Parathyroid adenoma (tissue), 2 donors: Measurements from ENCODE around the gene AP1B1.
A peak's percentile ranks its signal among the peaks of the same experiment; 100 is the strongest.

Experiments used
- H2AFZ ChIP-seq: fragments of 300-600 bp; sonication (generic); one replicate; pipeline ENCODE4 v1.7.0; 2017; ENCODE audit warnings: antibody characterized with exemption, mild to moderate bottlenecking
- H3K27ac ChIP-seq: fragments of 300-600 bp; sonication (generic); one replicate; pipeline ENCODE4 v1.7.0; 2017
- H3K27me3 ChIP-seq: fragments of 300-600 bp; sonication (generic); one replicate; pipeline ENCODE4 v1.7.0; 2017; ENCODE audit warnings: low read length; ENCODE audit not compliant: control insufficient read depth, insufficient read depth
- H3K36me3 ChIP-seq: fragments of 300-600 bp; sonication (generic); one replicate; pipeline ENCODE4 v1.7.0; 2017; ENCODE audit warnings: low read length; ENCODE audit not compliant: control insufficient read depth, insufficient read depth
- H3K4me1 ChIP-seq: fragments of 300-600 bp; sonication (generic); one replicate; pipeline ENCODE4 v1.7.0; 2017; ENCODE audit warnings: control low read depth
- H3K4me2 ChIP-seq: fragments of 300-600 bp; sonication (generic); one replicate; pipeline ENCODE4 v1.7.0; 2017; ENCODE audit warnings: low read length
- H3K4me3 ChIP-seq: fragments of 300-600 bp; sonication (generic); one replicate; pipeline ENCODE4 v1.7.0; 2017; ENCODE audit warnings: low read depth, low read length
- H3K79me2 ChIP-seq: fragments of 300-600 bp; sonication (generic); one replicate; pipeline ENCODE4 v1.7.0; 2017; ENCODE audit warnings: control low read depth
- H3K9ac ChIP-seq: fragments of 300-600 bp; sonication (generic); one replicate; pipeline ENCODE4 v1.7.0; 2017; ENCODE audit warnings: mild to moderate bottlenecking
- H3K9me3 ChIP-seq: fragments of 300-600 bp; sonication (generic); one replicate; pipeline ENCODE4 v1.7.0; 2017; ENCODE audit warnings: low read length; ENCODE audit not compliant: control insufficient read depth
- TF ChIP-seq, protein P1 (sequence below): fragments of 300-600 bp; sonication (generic); IDR thresholded peaks from one replicate; pipeline ENCODE4 v1.7.0; 2017; ENCODE audit warnings: antibody characterized with exemption, mild to moderate bottlenecking
- donor health status: primary hyperparathyroidism.

AP1B1 gene

GRCh38 chr22:29306835-29307595 lies 81.4 kb downstream of the AP1B1 start:
- Histone ChIP-seq H3K79me2 (no peaks in the 10 kb centered on the region), H3K9me3 (no peaks in the 10 kb centered on the region), H3K4me3 (peak overlapping the region; percentile 75), H3K27me3 (no peaks in the 10 kb centered on the region), H2AFZ (peak overlapping the region; percentile 80), H3K9ac (no peak overlapping the region), H3K4me1 (no peaks in the 10 kb centered on the region), H3K27ac (peak overlapping the region; percentile 45), H3K4me2 (peak overlapping the region; percentile 75), H3K36me3 (no peaks in the 10 kb centered on the region)
- TF ChIP-seq, protein P1, sequence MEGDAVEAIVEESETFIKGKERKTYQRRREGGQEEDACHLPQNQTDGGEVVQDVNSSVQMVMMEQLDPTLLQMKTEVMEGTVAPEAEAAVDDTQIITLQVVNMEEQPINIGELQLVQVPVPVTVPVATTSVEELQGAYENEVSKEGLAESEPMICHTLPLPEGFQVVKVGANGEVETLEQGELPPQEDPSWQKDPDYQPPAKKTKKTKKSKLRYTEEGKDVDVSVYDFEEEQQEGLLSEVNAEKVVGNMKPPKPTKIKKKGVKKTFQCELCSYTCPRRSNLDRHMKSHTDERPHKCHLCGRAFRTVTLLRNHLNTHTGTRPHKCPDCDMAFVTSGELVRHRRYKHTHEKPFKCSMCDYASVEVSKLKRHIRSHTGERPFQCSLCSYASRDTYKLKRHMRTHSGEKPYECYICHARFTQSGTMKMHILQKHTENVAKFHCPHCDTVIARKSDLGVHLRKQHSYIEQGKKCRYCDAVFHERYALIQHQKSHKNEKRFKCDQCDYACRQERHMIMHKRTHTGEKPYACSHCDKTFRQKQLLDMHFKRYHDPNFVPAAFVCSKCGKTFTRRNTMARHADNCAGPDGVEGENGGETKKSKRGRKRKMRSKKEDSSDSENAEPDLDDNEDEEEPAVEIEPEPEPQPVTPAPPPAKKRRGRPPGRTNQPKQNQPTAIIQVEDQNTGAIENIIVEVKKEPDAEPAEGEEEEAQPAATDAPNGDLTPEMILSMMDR: no peak

- no peaks in the 10 kb centered on the region for H3K4me1 ChIP-seq
- H3K9ac ChIP-seq: no peak within 1 kb of the TSS
- TF ChIP-seq, protein P1: peak; percentile 49
- peak within 1 kb of the TSS; percentile 80 for H2AFZ ChIP-seq
- peak within 1 kb of the TSS; percentile 45 for H3K27ac ChIP-seq
- H3K4me3 ChIP-seq: peak within 1 kb of the TSS; percentile 75
- H3K79me2 ChIP-seq: no peaks in the 10 kb centered on the region
- H3K4me2 ChIP-seq: peak within 1 kb of the TSS; percentile 75
- no peaks in the 10 kb centered on the region for H3K9me3 ChIP-seq
- no peaks in the 10 kb centered on the region for H3K36me3 ChIP-seq
- no peaks in the 10 kb centered on the region for H3K27me3 ChIP-seq
Measured at GRCh38 chr22:29306175-29306834, 82.1 kb downstream of the AP1B1 start, which contains the start of gene GAS2L1. TSS of gene GAS2L1 (plus strand) at chr22:29306650. CDS start at chr22:29308106, 1,456 bp downstream.

DNA sequence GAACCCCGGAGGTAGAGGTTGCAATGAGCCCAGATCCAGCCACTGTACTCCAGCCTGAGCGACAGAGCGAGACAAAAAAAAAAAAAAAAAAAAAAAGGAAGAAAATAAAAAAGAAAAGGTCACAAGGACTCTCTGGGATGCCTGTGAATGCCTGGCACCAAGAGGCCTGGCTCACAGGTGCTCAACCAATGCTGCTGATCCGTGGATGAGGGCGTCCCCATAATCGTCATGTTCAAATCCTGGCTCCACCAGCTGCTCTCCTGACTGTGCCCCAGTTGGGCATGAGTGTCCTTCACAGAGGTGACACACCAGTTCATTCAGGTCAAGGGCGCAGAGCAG lies 82.6 kb downstream of the AP1B1 start:
- H3K4me1 ChIP-seq: no peaks in the 10 kb centered on the region
- H3K27ac ChIP-seq: no peak overlapping the region
- H3K9ac ChIP-seq: no peak overlapping the region

GRCh38 chr22:29302681-29303465 lies 85.5 kb downstream of the AP1B1 start:
- Histone ChIP-seq H3K9me3 (no peaks in the 10 kb centered on the region), H3K4me3 (no peak overlapping the region), H2AFZ (no peak overlapping the region), H3K27ac (peak overlapping the region; percentile 32), H3K4me1 (no peaks in the 10 kb centered on the region), H3K4me2 (peak overlapping the region; percentile 37), H3K27me3 (no peaks in the 10 kb centered on the region), H3K9ac (no peak overlapping the region), H3K79me2 (no peaks in the 10 kb centered on the region), H3K36me3 (peaks cover 4% of the 10 kb centered on the region)
- TF ChIP-seq, protein P1: no peak

More for the DNA sequence above, 82.6 kb downstream of the AP1B1 start:
- peak overlapping the region; percentile 75 for H3K4me2 ChIP-seq
- H3K36me3 ChIP-seq: no peaks in the 10 kb centered on the region
- peak overlapping the region; percentile 75 for H3K4me3 ChIP-seq
- H3K9me3 ChIP-seq: no peaks in the 10 kb centered on the region
- TF ChIP-seq, protein P1: no peak
- no peaks in the 10 kb centered on the region for H3K79me2 ChIP-seq
- no peaks in the 10 kb centered on the region for H3K27me3 ChIP-seq
- peak overlapping the region; percentile 80 for H2AFZ ChIP-seq
